ENCODE measurements around the gene ZNF442. TPM values are rescaled to one million over a fixed set of nuclear protein-coding genes. Genes with fewer than 3 reads are reported as not detected.
A peak's percentile ranks its signal among the peaks of the same experiment; 100 is the strongest.

ZNF442 gene
- total RNA-seq, 6 donors from 2014 or later, result 0.33 to 6.3 (median 2.1) TPM

DNA sequence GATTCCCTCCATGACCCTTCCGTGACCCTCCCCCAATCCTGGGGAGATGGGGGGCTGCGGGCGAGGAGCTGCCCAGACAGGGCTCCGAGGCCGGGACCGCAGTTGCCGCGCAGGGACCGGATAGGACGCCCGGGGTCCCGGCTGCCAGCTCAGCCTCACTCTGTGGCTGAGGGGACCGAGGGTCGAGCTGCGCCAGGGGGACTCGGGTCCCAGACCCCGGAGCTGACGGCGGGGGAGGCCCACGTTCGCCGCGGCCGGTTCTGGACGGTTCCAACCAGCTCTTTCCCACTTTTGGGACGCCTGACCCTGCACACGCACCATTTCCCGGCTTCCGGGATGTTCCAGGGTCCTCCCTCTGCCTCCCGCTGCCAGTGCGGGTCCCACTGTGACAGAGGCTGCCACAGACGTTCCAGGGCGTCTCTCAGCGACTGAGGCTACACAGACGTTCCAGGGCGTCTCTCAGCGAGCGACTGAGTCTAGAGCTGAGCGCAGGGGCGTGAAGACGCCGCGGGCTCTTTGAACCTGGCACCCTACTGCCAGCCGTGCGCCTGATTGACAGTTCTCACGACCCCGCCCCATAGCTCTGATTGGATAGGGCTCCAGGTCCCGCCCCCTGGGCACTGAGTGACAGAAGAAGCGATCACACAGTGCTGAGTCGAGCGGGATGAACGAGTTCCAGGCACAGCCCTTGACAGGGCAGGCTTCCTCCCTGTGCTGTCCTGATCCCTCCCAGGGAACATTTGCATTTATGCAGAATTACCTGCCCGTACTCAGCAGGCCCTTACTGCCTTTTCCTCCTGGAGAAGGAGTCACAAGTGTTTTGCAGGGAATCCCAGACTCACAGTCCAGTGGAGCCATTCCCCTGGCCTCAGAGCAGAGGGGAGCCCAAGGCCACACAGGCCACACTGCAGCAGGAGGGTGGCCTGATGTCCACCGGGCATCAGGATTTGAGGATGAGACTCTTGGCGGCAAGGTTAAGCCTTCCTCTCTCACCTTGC lies 32.0 kb downstream of the ZNF442 start, which contains the start of gene ZNF563:
TSS of gene ZNF563 (minus strand) at position 472 of the 998 bp plus-strand sequence. CDS start at position 321, 151 bp downstream.
- Histone ChIP-seq H3K27ac (peak within 1 kb of the TSS; percentile 86 to 96 (median 90)), H3K36me3 (no peaks in the 10 kb centered on the region), H3K27me3 (no peaks in the 10 kb centered on the region), H3K4me1 (peaks cover 0 to 30% (median 13%) of the 10 kb centered on the region in 4 donors), H3K9me3 (no peaks in the 10 kb centered on the region), H3K4me3 (peak within 1 kb of the TSS; percentile 38 to 93 (median 72))
- ATAC-seq (ENCODE audit: low FRiP score in 2 of 2) (peak; percentile 100), DNase-seq (peak; percentile 94 to 99)
- 2 to 11% methylated on average over 6 to 32 of the region's 55 CpGs for WGBS, 2 donors
- TF ChIP-seq POLR2A (IDR thresholded peaks at IDR 0.05), result peak in 3 of 4 donors; percentile 80 to 95 (median 91)
- TF ChIP-seq, protein P1, sequence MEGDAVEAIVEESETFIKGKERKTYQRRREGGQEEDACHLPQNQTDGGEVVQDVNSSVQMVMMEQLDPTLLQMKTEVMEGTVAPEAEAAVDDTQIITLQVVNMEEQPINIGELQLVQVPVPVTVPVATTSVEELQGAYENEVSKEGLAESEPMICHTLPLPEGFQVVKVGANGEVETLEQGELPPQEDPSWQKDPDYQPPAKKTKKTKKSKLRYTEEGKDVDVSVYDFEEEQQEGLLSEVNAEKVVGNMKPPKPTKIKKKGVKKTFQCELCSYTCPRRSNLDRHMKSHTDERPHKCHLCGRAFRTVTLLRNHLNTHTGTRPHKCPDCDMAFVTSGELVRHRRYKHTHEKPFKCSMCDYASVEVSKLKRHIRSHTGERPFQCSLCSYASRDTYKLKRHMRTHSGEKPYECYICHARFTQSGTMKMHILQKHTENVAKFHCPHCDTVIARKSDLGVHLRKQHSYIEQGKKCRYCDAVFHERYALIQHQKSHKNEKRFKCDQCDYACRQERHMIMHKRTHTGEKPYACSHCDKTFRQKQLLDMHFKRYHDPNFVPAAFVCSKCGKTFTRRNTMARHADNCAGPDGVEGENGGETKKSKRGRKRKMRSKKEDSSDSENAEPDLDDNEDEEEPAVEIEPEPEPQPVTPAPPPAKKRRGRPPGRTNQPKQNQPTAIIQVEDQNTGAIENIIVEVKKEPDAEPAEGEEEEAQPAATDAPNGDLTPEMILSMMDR (IDR thresholded peaks at IDR 0.05), result no peak
- TF ChIP-seq EP300 (IDR thresholded peaks at IDR 0.05), result no peak
- peak; percentile 73 to 94 for TF ChIP-seq POLR2AphosphoS5 (IDR thresholded peaks at IDR 0.05)

DNA sequence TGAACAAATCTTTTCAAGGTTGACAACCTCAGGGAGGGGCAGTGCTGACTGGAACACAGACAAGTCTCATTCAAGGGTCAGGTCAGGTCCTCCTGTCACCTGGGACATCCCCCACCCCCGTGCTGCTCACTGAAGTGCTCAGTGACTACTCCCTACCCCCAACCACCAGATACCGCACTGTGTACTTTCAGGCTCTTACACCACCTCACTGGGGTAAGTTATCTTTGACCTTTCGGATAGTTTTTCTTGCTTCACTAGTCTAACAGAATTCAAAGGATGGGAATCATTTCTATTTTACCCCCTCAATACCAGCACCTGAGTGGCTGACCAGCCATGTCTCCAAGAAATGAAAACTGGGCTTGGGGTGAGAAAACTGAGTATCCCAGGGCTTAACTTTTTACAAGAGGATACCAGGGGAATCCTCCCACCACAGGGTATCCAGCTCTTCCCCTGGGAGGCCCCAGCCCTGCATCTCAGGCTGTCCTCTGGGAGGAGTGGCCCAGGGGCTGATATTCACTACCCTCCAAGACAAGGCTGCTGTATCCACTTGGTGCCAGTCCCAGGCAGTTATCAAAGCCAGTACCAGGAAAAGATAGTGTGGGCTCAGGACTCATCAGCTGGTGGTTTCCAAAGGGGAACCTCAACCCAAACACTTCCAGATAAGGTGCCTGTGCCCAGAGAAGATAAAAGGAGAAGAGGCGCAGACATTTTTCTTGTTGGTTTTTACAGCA lies 34.1 kb downstream of the ZNF442 start:
- H3K36me3 ChIP-seq, result no peaks in the 10 kb centered on the region
- no peak for TF ChIP-seq POLR2AphosphoS5 (IDR thresholded peaks at IDR 0.05)
- no peak for TF ChIP-seq EP300 (IDR thresholded peaks at IDR 0.05)
- TF ChIP-seq, protein P1 (IDR thresholded peaks at IDR 0.05), result no peak
- no peak for TF ChIP-seq POLR2A (IDR thresholded peaks at IDR 0.05)

DNA sequence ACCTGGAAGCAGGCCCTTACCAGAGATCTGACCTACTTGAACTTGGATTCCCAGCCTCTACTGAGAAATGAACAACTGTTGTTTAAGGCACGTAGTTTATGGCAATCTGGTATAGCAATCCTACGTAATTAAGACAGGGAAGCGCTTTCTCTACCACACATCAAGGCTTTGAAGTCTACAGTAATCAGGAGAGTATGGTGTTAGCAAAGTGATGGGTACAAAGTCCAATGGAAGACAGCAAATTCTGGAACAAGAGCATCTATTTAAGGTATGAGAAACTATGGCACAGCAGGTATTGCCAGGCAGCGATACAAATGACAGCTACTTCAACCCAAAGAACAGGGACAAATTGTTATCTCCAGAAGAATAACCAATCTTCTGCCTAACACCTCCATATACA lies 35.1 kb downstream of the ZNF442 start:
- H3K36me3 ChIP-seq, result no peaks in the 10 kb centered on the region
- peaks cover 0 to 30% (median 13%) of the 10 kb centered on the region in 4 donors for H3K4me1 ChIP-seq
- ATAC-seq (ENCODE audit: low FRiP score in 2 of 2) (no peak), DNase-seq (no peak)
- H3K27me3 ChIP-seq, result no peaks in the 10 kb centered on the region
- WGBS, 2 donors, result 95 to 96% methylated on average over 4 of the region's 4 CpGs
- TF ChIP-seq, protein P1 (IDR thresholded peaks at IDR 0.05), result no peak
- TF ChIP-seq EP300 (IDR thresholded peaks at IDR 0.05), result no peak
- no peak for TF ChIP-seq POLR2AphosphoS5 (IDR thresholded peaks at IDR 0.05)
- no peak for TF ChIP-seq POLR2A (IDR thresholded peaks at IDR 0.05)
- H3K4me3 ChIP-seq, result no peak overlapping the region
- no peak overlapping the region for H3K27ac ChIP-seq
- peaks cover 0 to 2% (median 0%) of the 10 kb centered on the region in 4 donors for H3K9me3 ChIP-seq

More for the DNA sequence above, 34.1 kb downstream of the ZNF442 start:
- Histone ChIP-seq H3K27me3 (no peaks in the 10 kb centered on the region), H3K27ac (no peak overlapping the region), H3K4me3 (no peak overlapping the region), H3K9me3 (no peaks in the 10 kb centered on the region), H3K4me1 (peaks cover 0 to 30% (median 13%) of the 10 kb centered on the region in 4 donors)
- WGBS, 2 donors, result 73% methylated on average over 4 of the region's 4 CpGs
- DNase-seq (peak in 1 of 2 donors; percentile 38), ATAC-seq (ENCODE audit: low FRiP score in 2 of 2) (no peak)

DNA sequence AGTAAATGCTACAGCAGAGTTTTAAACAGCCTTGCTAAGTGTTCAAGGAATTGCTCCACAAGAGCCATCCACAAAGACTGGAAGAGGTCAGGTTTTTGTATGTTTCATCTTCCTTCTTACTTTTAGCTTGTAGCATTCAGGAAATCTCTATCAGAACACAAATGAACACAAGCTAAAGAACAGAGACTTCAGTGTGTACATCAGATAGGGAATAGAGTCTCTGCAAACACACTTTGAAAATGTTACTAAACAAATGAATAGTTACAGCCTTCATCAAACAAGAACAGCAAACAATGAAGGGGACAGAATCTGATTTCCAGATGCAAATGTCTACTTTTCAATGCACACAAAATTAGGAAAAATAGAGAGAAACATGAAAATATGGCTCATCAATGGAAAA lies 39.8 kb downstream of the ZNF442 start:
- Histone ChIP-seq H3K36me3 (peaks cover 0 to 18% (median 5%) of the 10 kb centered on the region in 4 donors), H3K9me3 (peaks cover 0 to 6% (median 0%) of the 10 kb centered on the region in 4 donors), H3K4me3 (no peak overlapping the region), H3K27me3 (no peaks in the 10 kb centered on the region), H3K27ac (no peak overlapping the region), H3K4me1 (no peaks in the 10 kb centered on the region)
- ATAC-seq (ENCODE audit: low FRiP score in 2 of 2) (no peak), DNase-seq (no peak)
- TF ChIP-seq EP300 (IDR thresholded peaks at IDR 0.05) (no peak), POLR2A (IDR thresholded peaks at IDR 0.05) (no peak), POLR2AphosphoS5 (IDR thresholded peaks at IDR 0.05) (no peak)
- TF ChIP-seq, protein P1 (IDR thresholded peaks at IDR 0.05), result no peak

All from upper lobe of left lung (tissue), 6 donors.